Forelimb muscle (tissue), 1 donor: Measurements from ENCODE around the gene ATP13A1. TPM values are rescaled to one million over a fixed set of nuclear protein-coding genes. Genes with fewer than 3 reads are reported as not detected.

Experiments used
- DNase-seq: peaks from one replicate; pipeline ENCODE4 v3.0.0-alpha.2; 2013; ENCODE audit warnings: low read depth
- polyA plus RNA-seq: library from polyadenylated mRNA; unstranded; fragments of 120-200 nt; gene quantifications from one replicate; pipeline ENCODE4 v1.2.1, GENCODE V29; 2013; ENCODE audit not compliant: insufficient read length

The ATP13A1 gene
- polyA plus RNA-seq, 1 donor: 25.0 TPM

DNA sequence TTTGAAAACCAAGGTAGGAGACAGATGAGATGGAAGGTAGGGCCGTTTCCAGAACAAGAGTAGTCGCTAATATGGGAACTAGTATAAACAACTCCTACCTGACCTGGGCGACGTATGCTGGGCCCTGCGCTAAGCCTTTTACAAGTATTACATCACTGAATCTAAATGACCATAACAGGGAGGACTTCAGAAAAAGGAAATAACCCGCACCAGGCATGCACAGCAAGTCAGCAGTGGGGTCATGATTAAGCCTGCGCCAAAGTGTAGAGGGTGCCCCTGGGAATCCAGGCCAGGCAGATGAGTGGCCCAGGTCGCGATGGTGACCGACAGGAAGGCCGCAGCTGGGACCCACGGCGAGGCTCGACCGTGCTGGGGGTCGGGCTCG, 613 bp downstream of the ATP13A1 start:
- no peak for DNase-seq

DNA sequence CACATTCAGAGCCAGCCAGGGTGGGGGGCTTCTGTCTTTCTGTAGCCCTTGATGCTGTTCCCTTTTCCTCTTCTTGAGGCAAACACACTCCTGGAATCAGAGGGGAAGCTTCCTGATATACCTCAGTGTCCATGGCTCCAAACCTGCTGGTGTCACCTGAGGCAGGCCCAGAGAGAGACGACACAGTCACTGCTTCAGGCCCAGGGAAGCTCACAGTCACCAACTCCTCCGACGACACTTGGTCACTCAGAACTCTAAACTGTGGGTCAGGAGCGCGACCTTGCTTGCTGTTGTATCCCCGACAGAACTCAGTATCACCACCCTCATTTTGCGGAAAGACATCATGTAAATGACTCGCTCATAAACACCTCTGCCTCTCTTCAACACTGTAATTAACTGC, 1.1 kb downstream of the ATP13A1 start:
- no peak for DNase-seq

DNA sequence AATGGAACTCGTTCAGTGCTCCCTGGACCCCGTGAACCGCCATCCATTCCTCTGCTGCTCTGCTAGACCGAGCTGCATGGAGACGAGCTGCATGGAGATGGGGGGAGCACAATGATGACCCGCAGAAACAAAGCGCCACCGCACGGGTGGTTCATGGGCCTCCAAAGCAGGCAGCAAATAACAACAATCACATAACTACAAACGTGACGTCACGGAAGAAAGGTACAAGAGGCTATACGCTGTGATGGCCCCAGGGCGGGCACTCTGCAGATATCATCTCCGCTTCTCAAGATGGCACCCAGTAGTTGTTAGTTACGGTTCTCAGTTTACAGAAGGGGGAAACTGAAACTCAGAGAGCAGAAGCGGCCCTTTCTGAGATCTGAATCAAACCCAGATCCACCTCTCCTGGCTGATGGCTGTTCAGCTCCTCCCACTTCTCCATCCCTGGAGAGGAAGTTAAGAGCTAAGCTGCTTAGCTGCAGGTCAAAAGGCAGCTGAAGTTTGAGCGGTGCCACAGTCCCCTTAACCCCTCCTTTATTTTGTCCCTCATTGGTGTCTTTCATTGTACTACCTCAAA, 1.7 kb downstream of the ATP13A1 start:
- no peak for DNase-seq

DNA sequence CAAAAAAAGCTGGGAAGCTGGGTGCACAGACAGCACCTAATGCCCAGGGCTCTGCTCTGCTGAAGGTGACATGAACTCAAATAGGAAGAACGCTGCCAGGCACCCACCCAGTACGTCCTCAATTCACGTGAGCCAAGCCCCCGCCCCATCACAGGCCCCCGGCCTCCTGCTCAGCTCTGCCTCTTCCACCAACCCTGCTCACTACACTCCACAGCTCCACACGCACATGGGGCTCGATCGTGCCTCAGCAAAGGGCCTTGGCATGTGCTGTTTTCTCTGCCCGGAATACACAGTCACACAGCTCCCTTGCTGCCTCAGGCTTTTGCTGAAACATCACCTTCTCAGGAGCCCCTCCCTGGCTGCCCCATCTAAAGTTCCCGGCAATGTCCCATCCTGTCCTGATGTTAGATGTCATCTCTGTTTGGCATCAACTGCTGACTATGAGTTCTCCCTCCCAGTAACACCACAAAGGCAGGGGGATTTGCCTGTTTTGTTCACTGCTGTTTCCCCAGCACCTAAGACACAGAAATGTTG, 2.3 kb downstream of the ATP13A1 start:
- DNase-seq: no peak

DNA sequence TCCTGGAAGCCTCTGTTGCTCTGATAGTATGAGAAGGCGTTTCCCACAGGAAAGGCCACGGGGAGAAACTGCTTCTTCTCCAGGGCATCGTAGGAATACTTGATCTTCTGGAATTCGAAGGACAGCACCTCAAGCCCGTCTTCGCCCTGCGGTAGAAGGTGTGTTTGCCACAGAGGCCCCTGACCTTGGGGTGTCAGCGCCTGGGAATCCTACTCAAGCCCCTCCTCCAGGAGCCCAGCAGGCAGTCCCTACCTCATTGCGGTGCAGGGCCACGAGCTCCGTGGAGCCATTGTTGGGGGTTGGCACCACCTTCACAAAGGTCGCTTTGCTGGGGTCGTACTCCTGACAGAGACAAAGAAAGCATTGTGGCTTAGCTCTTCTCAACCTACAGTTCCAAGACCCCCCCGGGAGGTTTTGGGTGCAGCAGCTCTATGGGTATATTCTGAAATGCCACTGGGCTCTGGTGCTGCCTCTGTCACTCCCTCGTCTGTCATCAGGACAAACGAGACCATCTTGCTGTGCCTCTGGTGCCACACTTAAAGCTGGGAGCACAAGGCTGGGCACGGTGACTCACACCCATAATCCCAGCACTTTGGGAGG, 3.7 kb downstream of the ATP13A1 start:
- no peak for DNase-seq

DNA sequence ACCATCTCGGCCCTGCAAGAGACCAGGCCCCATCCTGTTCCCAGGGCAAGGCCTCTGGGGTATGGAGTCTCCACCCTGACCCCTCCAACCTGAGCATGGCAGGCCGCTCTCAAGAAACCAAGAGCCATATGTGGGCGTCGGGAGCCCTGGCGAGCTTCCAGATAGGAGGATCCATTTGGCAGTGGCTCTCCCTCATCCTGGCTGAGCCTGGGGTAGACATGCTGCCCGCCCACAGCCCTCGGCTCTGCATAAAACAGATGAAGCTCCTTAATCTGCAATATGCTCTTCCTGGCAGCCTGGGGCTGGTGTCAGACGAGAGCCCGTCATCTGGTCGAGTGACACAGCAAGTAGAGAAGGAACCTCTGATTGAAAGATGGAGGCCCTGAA, 6.1 kb downstream of the ATP13A1 start:
- DNase-seq: no peak

DNA sequence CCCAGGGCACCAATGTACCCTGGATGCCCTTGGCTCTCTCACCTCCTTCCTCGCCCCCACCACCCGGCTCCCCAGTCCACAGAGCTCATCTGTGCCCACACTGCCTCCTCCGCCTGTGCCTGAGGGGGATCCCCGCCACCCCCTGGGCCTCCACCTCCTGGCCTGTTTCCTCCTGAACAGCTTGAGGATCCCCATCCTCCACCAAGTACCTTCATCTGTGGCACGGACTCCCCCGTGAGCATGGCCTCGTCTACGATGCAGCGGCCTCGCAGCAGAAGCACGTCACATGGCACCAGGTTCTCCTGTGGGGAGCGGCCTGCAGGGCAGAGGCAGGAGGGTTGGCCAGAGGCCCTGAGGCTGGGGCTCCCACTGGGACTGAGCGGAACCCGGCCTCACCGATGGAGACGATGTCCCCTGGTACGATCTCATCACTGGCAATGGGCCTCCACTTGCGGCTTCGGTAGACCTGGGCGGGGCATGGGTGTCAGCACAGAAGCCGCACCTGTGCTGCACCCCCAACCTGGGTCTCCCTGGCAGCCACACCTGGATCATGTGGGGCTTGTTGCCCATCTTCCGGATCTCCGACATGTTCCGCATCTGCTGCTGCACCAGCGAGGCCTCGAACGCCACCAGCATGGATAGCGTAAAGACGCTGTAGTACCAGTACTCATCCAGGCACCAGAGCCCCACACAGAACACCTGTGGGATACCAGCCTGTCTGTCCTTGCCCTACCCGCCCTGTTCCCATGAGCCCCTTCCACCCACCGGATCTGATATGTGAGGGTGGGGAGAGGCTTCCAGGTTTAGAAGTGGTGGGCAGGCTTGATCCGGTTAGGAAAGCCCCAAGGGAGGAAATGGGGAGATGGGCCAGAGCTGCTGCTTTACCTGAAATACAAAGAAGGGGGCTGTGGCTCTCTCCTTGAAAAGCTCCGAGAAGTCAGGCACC, 6.8 kb downstream of the ATP13A1 start:
- no peak for DNase-seq

DNA sequence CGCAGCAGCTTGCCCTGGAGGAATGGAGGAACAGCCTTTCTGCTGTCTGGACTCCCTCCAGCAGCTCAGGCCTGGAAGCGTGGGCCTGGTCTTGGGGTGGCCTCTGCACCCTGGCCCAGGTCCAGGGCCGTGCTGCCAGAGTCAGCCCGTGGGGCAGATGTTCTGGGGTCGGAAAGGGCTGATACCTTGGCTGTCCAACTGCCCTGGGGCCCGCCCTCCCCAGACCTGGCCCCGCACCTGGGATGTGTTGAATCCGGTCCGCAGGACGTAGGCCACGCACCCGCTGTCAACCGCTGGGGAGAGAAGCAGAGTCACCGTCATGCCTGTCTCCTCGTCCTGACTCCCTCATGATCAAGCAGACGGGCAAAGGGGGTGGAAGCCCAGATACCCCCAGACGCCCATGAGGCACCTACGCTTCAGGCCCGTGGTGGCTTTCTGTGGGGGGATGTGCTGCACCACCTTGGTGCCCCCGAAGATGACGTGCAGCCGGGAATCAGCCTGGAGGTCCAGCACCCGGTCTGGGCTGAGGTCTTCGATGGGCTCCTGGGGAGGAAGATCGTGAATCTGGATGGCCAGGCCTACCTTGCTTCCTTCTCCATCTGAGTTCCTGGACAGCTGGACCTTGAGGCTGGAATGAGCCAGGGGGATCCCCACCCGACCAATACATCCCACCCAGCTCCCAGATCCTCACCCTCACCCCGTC, 7.7 kb downstream of the ATP13A1 start:
- no peak for DNase-seq

DNA sequence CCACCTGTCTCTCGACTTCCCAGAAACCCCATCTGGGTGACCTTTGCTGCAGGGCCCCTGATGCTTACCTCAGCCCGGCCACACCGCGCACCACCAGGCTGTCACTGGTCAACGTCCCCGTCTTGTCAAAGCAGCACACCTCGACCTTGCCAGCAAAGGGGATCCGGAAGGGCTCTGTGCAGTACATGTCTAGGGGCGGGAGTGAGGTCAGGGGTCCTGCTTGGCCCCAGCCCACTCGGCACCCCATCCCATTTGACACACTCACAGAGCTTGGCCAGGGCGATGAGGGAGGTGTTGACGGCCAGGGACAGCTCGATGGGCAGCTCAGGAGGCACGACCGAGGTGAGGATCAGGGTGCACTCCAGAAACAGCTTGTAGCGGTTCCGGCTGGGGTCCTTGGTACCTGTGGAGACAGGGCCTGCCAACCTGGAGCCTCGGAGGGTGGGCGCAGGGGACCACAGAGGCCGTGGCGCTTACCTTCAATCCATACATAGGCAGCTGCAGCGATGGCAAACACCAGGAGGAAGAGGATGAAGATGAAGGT, 8.4 kb downstream of the ATP13A1 start:
- no peak for DNase-seq

DNA sequence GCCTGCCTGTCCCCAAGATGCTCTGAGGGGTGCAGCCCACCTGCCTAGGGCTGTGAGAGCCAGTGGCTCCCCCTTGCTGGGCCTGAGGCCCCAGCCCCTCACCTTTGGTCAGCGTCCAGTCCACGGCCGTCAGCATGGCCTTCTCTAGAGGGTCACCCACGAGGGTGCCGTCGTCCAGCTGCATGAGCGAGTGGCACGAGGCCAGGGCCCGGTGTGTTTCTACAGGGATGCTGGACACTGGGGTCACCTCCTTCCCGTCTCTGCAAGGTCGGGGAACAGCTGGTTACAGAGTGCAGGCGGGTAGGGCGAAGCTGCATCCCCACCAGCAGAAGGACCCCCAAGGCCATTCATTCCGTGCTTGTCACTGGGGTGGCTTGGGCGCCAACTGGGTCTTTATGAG, 9.0 kb downstream of the ATP13A1 start:
- DNase-seq: no peak

DNA sequence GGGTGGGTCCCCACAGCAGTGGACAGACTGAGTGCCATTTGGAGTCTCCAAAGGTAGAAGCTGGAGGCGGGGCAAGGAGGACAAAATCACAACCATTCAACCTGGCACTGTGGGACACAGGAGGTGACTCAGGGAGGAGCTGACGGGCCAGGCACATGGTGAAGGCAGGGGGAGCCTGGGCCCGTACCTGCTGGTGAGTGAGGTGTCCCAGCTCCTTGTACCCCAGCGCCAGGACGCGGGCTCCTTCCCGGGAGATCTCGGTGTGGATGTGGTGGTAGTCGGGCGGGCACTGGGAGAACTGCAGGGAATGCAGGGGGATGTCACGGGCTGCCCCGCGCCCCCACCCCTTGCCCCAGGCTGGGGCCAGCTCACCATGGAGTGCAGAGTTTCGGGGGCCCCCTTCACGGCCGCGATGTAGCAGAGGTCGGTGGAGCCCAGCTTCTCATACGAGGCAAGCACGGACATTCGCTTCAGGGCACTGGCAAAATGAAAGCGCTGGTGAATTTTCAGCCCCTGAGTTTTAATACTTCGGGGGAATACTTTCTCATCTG, 9.8 kb downstream of the ATP13A1 start:
- no peak for DNase-seq

DNA sequence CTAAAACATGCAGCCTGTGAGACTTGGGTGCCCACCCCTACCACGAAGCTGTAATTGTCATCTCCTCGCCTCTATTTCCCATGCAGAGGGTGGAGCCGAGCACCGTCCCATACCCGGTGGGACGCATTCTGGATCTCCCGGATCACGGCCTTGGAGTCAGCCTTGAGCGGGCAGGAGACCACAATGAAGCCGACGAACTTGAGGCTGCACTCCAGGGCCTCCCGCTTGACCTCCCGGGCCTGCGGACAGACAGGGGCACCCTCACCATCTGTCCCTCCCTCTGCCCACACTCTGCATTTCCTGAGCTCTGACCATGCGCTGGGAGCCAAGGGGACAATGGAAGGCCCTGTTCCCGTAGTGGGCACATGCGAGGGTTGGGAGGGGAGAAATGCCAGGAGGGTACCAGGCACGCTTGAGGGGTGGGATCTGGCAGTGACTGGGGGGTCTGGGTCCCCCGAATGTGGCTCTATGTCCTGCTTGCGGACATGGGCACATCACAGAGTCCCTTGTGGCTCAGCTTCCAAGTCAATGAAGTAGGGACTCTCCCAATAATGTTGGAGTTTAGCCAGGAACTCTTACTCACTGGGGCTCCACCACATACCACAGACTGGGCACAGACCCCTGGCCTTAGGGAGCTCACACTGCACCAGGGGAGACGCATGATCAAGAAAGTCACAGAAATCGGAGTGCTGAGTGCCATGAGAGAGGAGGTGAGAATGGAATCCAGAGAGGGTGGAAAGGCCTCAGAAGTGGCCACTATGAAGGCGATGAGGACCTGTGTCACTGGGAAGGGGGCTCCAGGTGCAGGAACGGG, 10.8 kb downstream of the ATP13A1 start:
- no peak for DNase-seq

DNA sequence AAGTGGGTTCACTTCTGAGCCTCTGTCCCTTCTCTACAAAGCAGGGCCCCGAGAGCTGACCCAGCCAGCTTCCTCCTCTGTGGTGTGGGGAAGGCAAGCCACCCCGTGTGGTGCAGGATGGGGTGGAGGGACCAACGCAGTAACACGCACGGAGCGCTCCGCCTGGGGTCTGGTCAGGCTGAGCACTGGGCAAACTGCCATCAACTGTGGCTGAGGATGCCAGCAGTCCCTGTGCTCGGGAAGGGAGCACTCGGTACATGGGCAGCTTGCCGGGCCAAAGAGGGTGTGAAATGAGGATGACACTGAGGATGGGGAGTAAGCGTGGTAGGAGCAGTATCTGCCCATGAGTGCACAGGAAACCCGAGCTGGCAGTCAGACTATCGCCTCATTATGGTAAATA, 12.4 kb downstream of the ATP13A1 start:
- no peak for DNase-seq

DNA sequence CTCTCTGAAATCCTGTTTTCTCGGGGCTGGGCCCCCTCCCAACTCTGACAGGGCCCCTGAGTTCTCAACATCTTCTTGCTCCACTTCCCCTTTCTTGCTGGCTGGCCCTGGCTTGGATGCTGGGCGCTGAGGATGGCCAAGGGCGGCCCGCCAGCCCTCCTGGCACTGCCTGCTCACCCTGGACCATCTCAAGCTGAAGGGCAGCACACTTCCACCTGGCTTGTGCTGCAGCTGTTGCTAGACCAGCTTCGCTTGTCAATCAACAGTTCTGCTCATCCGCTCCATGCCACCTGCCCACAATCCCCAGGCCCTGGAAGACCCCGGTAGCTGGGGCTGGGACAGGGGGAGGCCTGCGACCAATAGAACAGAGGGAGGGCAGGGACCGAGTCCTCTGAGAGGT, 13.1 kb downstream of the ATP13A1 start:
- no peak for DNase-seq

DNA sequence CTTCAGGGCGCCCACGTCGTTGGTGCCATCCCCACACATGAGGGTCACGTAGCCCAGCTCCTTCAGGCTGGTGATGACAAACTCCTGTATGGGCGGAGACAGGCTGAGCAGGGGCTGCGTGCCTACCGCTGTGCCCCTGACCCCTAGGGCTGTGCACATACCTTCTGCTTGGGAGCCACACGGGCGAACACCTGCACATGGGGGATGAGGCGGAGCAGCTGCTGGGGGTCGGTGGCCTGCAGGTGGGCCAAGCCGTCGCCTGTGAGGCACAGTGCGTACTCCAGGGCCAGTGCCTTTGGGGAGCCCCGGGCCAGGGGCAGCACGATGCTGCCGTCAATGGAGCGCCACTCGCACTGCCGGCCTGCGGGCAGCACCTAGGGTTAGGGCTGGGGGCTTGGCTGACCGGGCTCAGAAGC, 13.9 kb downstream of the ATP13A1 start:
- DNase-seq: no peak

DNA sequence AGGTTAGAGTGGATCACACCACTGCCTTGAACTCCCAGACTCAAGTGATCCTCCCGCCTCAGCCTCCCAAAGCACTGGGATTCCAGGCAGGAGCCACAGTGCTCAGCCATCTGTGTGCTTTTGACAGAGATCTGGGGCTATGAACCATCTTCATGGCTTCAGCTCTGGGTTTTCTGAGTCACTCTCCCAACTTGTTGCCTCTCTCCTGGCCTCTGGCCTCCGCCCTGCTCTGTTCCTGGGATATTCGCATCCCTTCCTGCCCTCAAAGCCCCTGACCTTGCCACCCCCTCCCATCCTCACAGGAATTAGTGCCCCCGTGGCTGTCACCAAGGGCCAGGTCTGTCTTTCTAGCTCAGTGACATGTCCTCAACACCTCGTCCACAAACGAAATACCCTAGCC, 14.3 kb downstream of the ATP13A1 start:
- DNase-seq: no peak

DNA sequence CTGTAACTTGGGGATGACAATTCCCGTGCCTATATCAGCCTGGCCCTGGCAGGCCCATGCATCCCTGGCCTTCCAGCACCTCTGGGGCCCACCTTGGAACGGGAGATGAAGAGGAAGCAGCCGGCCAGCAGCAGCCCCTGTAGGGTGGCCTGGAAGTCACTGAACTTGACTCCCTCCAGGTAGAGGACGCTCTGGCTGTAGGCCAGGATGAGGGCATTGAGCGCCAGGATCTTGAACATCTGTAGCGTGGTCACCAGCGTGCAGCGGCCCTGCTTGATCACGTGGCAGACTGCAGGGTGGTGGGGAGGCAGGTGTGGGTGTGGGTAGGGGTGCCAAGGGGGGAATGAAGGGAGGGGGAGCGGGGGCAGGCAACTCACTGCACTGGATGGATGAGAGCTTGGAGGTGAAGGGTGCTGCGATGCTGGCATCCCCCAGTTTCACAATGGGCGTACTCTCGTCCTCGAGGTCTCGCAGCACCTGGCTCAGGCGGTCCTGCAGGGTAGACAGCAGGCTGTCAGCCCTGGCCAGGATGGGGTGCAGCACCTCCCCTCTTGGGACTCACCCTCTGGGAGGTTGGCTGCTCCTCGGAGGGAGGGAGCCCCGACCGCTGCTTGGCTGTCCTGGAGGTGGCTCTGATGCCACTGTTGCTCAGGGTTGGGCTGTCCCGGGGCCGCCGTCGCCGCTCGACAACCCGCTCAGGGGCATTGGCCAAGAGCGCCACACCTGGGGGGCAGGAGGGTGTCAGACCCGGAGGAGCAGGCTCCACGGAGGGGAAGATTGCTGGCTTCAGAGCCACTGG, 16.2 kb downstream of the ATP13A1 start:
- no peak for DNase-seq

DNA sequence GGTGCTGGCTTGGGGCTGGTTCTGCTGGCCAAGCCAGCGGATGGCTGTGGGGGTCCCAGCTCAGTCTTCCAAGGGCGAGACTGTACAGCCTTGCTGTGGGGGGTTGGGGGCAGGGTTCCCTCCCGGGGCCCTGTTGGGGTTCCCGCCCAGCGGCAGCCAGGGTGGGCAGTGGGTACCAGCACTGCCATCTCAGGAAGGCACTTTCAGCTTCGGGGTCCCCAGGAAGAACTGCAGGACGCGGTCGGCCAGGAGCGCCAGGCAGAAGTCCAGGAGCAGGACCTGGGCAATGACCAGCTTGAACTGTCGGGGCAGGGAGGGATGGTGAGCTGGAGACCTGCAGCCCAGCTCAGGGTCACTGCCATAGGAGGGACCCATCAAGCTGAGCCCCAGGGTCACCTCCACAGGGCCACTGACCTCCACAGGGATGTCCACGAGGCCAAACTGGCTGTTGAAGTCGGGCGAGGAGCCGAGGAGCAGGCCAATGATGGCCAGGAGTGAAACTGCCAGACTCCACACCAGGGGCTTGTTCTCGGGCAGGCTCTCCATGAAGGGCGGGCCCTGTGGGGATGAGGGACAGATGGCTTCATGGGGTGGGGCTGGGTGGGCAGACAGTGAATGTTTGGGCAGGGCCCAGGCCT, 18.1 kb downstream of the ATP13A1 start:
- no peak for DNase-seq

DNA sequence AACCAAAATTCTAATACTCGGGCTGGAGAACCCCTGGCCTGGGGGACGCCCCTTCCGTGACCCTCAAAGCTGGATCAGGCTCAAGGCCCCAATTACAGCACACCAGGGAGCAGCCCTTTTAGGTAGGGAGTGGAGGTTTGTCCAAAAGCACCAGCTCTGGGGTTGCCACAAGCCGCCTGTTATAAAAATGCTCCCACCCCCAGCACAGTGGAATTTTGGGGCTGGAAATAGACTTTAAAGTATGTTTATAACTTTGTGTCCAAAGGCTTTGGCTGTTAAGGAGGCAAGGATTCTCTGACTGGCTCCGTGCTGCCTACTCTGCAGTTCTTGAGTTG, 19.5 kb downstream of the ATP13A1 start:
- DNase-seq: no peak
